OCI-LY3 (cell line): ENCODE data around the gene MARCHF4.
"Not testable (repeated sequence)": the region's sequence is repeated elsewhere in the genome, so short reads cannot be mapped to it uniquely, and the experiment has no call there.

ENCODE experiments used
- H2AFZ ChIP-seq: fragments of 200-600, 300-600 bp; shearing (Covaris generic); 2 replicates; pipeline ENCODE4 v1.6.0; 2014; ENCODE audit warnings: antibody characterized with exemption, low read depth, low read length
- H3K27ac ChIP-seq: fragments of 200-600, 300-600 bp; sonication (generic); 2 replicates; pipeline ENCODE4 v1.5.1; 2014; ENCODE audit warnings: mild to moderate bottlenecking, low read length, moderate library complexity, mixed read lengths
- H3K27me3 ChIP-seq: fragments of 200-600, 300-600 bp; sonication (generic); 2 replicates; pipeline ENCODE4 v1.6.1; 2014; ENCODE audit warnings: low read depth, low read length, mixed read lengths
- H3K36me3 ChIP-seq: fragments of 200-600, 300-600 bp; sonication (generic); replicated peaks from 2 replicates; pipeline ENCODE3; 2014; ENCODE audit warnings: low read depth, low read length, mixed read lengths
- H3K4me1 ChIP-seq: fragments of 300-600, 200-600 bp; sonication (generic); 2 replicates; pipeline ENCODE4 v1.6.1; 2014; ENCODE audit warnings: low read length, mixed read lengths
- H3K4me2 ChIP-seq: fragments of 200-600, 300-600 bp; sonication (generic); 2 replicates; pipeline ENCODE4 v1.6.1; 2014; ENCODE audit warnings: low read length, mixed read lengths
- H3K4me3 ChIP-seq: fragments of 300-600, 200-600 bp; sonication (generic); 2 replicates; pipeline ENCODE4 v1.5.1; 2014; ENCODE audit warnings: antibody characterized with exemption, mild to moderate bottlenecking, low read length, moderate library complexity
- H3K79me2 ChIP-seq: fragments of 300-600, 200-600 bp; shearing (Covaris generic); 2 replicates; pipeline ENCODE4 v1.6.1; 2014; ENCODE audit warnings: mild to moderate bottlenecking, low read length, mixed read lengths
- H3K9ac ChIP-seq: fragments of 300-600, 200-600 bp; shearing (Covaris generic); 2 replicates; pipeline ENCODE4 v1.6.0; 2014; ENCODE audit warnings: mild to moderate bottlenecking, low read length, moderate library complexity
- H3K9me3 ChIP-seq: fragments of 200-600, 300-600 bp; shearing (Covaris generic); 2 replicates; pipeline ENCODE4 v1.6.1; 2014; ENCODE audit warnings: low read length, mixed read lengths; ENCODE audit not compliant: insufficient read depth
- H4K20me1 ChIP-seq: fragments of 200-600, 300-600 bp; sonication (generic); 2 replicates; pipeline ENCODE4 v1.6.1; 2016; ENCODE audit warnings: low read length, mixed read lengths; ENCODE audit not compliant: insufficient read depth
- EZH2phosphoT487 ChIP-seq: fragments of 200-600 bp; shearing (Covaris generic); IDR thresholded peaks from 2 replicates; pipeline ENCODE4 v1.6.1; 2018; ENCODE audit warnings: antibody characterized with exemption, mixed run types, low read depth
- TF ChIP-seq, protein P1 (sequence below): fragments of 200-600, 300-600 bp; sonication (generic); IDR thresholded peaks from 2 replicates; pipeline ENCODE4 v1.5.1; 2014; ENCODE audit warnings: antibody characterized with exemption, low read length, low read depth

Gene MARCHF4

DNA sequence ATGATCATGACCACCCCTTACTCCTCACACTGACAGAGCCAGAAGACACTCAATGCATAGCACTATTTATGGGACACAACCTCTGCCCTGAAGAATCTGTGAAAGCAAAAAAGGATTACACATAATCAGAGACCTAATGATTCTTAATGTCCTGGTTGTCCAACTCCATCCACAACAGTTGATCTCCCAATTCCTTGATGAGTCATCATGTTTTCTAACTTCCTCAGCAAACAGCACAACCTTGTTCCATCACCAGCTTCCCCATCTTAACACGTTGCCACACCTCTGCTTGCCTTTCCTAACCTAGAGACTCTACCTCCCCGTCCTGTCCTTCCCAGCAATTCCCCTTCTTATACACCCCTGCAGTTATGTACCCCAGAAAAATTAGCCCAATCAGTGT, 13.2 kb upstream of the MARCHF4 start:
- Histone ChIP-seq H3K79me2 (no peaks in the 10 kb centered on the region), H3K27me3 (no peaks in the 10 kb centered on the region), H2AFZ (no peak overlapping the region), H3K9me3 (no peaks in the 10 kb centered on the region), H3K36me3 (no peaks in the 10 kb centered on the region), H3K27ac (no peak overlapping the region), H3K4me2 (no peak overlapping the region), H3K4me3 (no peak overlapping the region), H4K20me1 (no peaks in the 10 kb centered on the region), H3K4me1 (peaks cover 25% of the 10 kb centered on the region), H3K9ac (no peak overlapping the region)
- TF ChIP-seq, protein P1, sequence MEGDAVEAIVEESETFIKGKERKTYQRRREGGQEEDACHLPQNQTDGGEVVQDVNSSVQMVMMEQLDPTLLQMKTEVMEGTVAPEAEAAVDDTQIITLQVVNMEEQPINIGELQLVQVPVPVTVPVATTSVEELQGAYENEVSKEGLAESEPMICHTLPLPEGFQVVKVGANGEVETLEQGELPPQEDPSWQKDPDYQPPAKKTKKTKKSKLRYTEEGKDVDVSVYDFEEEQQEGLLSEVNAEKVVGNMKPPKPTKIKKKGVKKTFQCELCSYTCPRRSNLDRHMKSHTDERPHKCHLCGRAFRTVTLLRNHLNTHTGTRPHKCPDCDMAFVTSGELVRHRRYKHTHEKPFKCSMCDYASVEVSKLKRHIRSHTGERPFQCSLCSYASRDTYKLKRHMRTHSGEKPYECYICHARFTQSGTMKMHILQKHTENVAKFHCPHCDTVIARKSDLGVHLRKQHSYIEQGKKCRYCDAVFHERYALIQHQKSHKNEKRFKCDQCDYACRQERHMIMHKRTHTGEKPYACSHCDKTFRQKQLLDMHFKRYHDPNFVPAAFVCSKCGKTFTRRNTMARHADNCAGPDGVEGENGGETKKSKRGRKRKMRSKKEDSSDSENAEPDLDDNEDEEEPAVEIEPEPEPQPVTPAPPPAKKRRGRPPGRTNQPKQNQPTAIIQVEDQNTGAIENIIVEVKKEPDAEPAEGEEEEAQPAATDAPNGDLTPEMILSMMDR, result no peak
- TF ChIP-seq EZH2phosphoT487, result no peak

DNA sequence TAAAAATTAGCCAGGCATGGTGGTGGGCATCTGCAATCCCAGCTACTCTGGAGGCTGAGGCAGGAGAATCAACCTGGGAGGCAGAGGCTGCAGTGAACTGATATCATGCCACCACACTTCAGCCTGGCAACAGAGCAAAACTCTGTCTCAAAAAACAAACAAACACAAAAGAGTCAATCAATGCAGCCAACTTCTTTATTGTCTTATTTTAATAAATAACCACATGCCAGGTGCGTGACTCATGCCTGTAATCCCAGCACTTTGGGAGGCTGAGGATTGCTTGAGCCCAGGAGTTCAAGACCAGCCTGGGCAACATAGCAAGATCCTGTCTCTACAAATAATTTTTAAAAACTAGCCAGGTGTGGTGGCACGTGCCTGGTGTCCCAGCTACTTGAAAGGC, 12.1 kb upstream of the MARCHF4 start:
- H3K27ac ChIP-seq, H3K36me3 ChIP-seq, H4K20me1 ChIP-seq, H3K27me3 ChIP-seq, H2AFZ ChIP-seq, H3K9me3 ChIP-seq, H3K4me2 ChIP-seq, H3K9ac ChIP-seq, H3K4me3 ChIP-seq, H3K79me2 ChIP-seq: not testable (repeated sequence)
- H3K4me1 ChIP-seq, result peaks cover 20% of the 10 kb centered on the region

DNA sequence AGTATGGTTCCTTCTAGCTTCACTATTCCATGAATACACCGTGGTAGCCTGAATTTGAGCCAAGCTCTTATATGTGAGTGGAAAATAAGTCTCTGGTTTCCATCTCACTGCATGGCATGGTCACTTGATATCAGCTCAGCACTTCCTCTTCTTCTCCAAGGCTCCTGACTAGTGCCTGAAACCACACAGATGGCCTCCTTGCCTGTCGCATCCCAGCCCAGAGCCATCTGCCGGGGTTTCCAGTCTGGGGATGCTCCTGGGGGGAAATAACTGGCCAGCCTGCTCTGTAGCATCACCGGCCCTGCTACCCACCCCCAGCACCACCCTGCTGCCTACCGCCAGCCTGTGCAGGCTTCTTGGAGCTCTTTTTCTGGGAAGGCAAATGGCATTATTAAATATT, 7.7 kb upstream of the MARCHF4 start:
- no peaks in the 10 kb centered on the region for H3K79me2 ChIP-seq
- H3K9me3 ChIP-seq, result no peaks in the 10 kb centered on the region
- H3K36me3 ChIP-seq, result no peaks in the 10 kb centered on the region
- H3K4me1 ChIP-seq, result peaks cover 6% of the 10 kb centered on the region; the same call in 1 of the 2 replicates
- no peaks in the 10 kb centered on the region for H4K20me1 ChIP-seq
- no peak overlapping the region for H2AFZ ChIP-seq
- no peaks in the 10 kb centered on the region for H3K27me3 ChIP-seq
- H3K9ac ChIP-seq, result no peak overlapping the region
- no peak overlapping the region for H3K27ac ChIP-seq
- no peak for TF ChIP-seq EZH2phosphoT487
- TF ChIP-seq, protein P1, result no peak
- no peak overlapping the region for H3K4me2 ChIP-seq
- no peak overlapping the region for H3K4me3 ChIP-seq

DNA sequence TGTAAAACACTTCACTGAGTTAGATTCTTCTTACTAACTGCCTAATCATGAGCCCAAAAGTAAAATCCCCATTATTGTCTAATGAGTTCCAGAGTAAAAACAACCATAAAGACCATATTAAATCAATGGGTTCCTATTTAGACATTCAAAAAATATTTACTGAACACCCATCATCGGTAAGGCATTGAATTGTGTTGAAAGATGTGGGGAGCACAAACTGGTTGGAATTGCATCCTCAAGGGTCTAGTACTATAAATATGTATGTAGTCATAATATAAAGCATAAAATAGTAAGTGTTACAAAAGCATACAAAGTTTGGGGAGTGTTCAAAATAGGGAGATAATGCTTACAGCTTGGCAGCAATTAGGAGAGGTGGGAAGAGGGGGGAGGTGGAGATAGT, 3.0 kb upstream of the MARCHF4 start:
- Histone ChIP-seq H3K9me3 (no peaks in the 10 kb centered on the region), H3K36me3 (no peaks in the 10 kb centered on the region), H4K20me1 (no peaks in the 10 kb centered on the region), H3K4me3 (no peak overlapping the region), H3K4me2 (no peak overlapping the region), H3K27ac (no peak overlapping the region), H3K9ac (no peak overlapping the region), H2AFZ (no peak overlapping the region), H3K4me1 (peaks cover 14% of the 10 kb centered on the region), H3K27me3 (no peaks in the 10 kb centered on the region), H3K79me2 (no peaks in the 10 kb centered on the region)
- no peak for TF ChIP-seq EZH2phosphoT487
- TF ChIP-seq, protein P1, result no peak

DNA sequence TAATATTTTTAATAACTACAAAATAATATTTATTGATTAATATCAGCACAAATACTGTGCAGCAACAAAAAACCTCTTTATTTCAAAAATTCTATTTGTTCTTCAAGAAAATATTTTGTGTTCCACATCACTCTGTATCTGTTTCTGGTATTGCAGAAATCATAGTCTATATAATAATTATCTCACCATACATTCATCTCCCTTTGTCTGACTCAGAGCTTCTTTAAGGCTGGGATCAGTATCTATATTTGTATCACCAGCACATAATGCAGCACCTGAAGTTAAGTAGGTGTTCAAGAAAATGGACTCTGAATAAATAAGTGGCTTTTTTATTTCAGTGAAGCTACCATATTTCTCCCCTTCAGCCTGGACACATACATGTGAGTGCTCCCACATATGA, 1.6 kb upstream of the MARCHF4 start:
- H3K27me3 ChIP-seq, result peaks cover 7% of the 10 kb centered on the region; the same call in 1 of the 2 replicates
- no peaks in the 10 kb centered on the region for H4K20me1 ChIP-seq
- no peak overlapping the region for H3K9ac ChIP-seq
- H3K4me2 ChIP-seq, result no peak overlapping the region
- no peaks in the 10 kb centered on the region for H3K79me2 ChIP-seq
- H3K4me1 ChIP-seq, result peaks cover 14% of the 10 kb centered on the region
- H3K9me3 ChIP-seq, result no peaks in the 10 kb centered on the region
- TF ChIP-seq, protein P1, result no peak
- no peak for TF ChIP-seq EZH2phosphoT487
- H3K4me3 ChIP-seq, result no peak overlapping the region
- no peak overlapping the region for H2AFZ ChIP-seq
- no peak overlapping the region for H3K27ac ChIP-seq
- no peaks in the 10 kb centered on the region for H3K36me3 ChIP-seq
